WTC11 (cell line): Measurements from ENCODE around the gene KCTD2.

Experiments
- SP1 ChIP-seq: sonication (generic); formaldehyde crosslinking; conservative IDR thresholded peaks from 2 replicates; pipeline ENCODE4 v1.8.1; 2022; ENCODE audit warnings: missing genetic modification reagents
- TF ChIP-seq, protein P1 (sequence below): sonication (generic); formaldehyde crosslinking; IDR thresholded peaks from 2 replicates; pipeline ENCODE4 v1.8.0; 2022; ENCODE audit warnings: mild to moderate bottlenecking, missing genetic modification reagents
- TF ChIP-seq, protein P2 (sequence below): fragments of 200-600 bp; IDR thresholded peaks from 2 replicates; pipeline ENCODE4 v1.8.0; 2022; ENCODE audit warnings: antibody characterized with exemption
- TF ChIP-seq, protein P3 (sequence below): sonication (generic); formaldehyde crosslinking; IDR thresholded peaks from 2 replicates; pipeline ENCODE4 v1.8.1; 2022; ENCODE audit warnings: low read depth, mild to moderate bottlenecking, moderate library complexity, missing genetic modification reagents, borderline replicate concordance

DNA sequence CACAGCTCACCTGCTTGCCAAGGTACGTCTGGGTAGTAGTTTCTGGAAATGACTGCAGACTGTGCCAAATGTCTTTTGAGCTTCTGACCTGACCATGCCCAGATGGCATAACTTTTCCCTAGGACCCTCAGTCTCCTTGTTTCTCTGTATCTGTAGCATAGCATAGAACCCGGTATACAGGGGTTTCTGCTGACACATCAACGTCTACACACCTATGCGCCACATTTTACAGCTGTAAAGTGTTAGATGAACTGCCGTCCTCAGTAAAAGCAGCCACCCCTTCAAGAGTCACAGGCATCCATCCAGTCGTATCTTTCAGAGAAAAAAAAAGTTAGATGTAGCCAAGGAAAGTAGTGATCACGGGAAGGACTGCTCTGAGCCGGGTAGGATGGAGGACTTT, 17.4 kb downstream of the KCTD2 start:
- TF ChIP-seq, protein P1, sequence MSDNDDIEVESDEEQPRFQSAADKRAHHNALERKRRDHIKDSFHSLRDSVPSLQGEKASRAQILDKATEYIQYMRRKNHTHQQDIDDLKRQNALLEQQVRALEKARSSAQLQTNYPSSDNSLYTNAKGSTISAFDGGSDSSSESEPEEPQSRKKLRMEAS (CRISPR knock-in tag): no peak
- TF ChIP-seq, protein P2, sequence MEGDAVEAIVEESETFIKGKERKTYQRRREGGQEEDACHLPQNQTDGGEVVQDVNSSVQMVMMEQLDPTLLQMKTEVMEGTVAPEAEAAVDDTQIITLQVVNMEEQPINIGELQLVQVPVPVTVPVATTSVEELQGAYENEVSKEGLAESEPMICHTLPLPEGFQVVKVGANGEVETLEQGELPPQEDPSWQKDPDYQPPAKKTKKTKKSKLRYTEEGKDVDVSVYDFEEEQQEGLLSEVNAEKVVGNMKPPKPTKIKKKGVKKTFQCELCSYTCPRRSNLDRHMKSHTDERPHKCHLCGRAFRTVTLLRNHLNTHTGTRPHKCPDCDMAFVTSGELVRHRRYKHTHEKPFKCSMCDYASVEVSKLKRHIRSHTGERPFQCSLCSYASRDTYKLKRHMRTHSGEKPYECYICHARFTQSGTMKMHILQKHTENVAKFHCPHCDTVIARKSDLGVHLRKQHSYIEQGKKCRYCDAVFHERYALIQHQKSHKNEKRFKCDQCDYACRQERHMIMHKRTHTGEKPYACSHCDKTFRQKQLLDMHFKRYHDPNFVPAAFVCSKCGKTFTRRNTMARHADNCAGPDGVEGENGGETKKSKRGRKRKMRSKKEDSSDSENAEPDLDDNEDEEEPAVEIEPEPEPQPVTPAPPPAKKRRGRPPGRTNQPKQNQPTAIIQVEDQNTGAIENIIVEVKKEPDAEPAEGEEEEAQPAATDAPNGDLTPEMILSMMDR: no peak
- TF ChIP-seq SP1: no peak
- TF ChIP-seq, protein P3, sequence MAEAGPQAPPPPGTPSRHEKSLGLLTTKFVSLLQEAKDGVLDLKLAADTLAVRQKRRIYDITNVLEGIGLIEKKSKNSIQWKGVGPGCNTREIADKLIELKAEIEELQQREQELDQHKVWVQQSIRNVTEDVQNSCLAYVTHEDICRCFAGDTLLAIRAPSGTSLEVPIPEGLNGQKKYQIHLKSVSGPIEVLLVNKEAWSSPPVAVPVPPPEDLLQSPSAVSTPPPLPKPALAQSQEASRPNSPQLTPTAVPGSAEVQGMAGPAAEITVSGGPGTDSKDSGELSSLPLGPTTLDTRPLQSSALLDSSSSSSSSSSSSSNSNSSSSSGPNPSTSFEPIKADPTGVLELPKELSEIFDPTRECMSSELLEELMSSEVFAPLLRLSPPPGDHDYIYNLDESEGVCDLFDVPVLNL (CRISPR knock-in tag): no peak
